Gastrocnemius medialis (tissue), 4 donors: ENCODE results near the gene TPRKB.
"Not testable (repeated sequence)": the region's sequence is repeated elsewhere in the genome, so short reads cannot be mapped to it uniquely, and the experiment has no call there.

Experiments
- CTCF ChIP-seq, 5 experiments: fragments of 450-650 bp in 3 of 5; fragments of 200-600 bp in 2 of 5; sonication (generic) in 2 of 5; IDR thresholded peaks in 4 of 5; conservative IDR thresholded peaks in 1 of 5; 1 replicate in 4 of 5; 2 replicates in 1 of 5; pipeline ENCODE4 v1.5.1; 2016 to 2019; ENCODE audit warnings: antibody characterized with exemption in 5 of 5, mild to moderate bottlenecking in 3 of 5, moderate library complexity in 3 of 5
- POLR2A ChIP-seq, 2 donors: fragments of 450-650 bp; IDR thresholded peaks; one replicate each; pipeline ENCODE4 v1.6.1; 2017; ENCODE audit warnings: antibody characterized with exemption in 2 of 2, mild to moderate bottlenecking in 2 of 2, moderate library complexity in 2 of 2

GRCh38 chr2:73754332-73754731, 17.2 kb upstream of the TPRKB start:
- TF ChIP-seq POLR2A (IDR thresholded peaks at IDR 0.05); CTCF (IDR thresholded peaks at IDR 0.05 in 4 of 5, conservative IDR thresholded peaks at IDR 0.05 in 1 of 5): not testable (repeated sequence)
